Measurements from ENCODE around the gene DNAJA1.
"Not testable (repeated sequence)": the region's sequence is repeated elsewhere in the genome, so short reads cannot be mapped to it uniquely, and the experiment has no call there.

DNAJA1 gene

DNA sequence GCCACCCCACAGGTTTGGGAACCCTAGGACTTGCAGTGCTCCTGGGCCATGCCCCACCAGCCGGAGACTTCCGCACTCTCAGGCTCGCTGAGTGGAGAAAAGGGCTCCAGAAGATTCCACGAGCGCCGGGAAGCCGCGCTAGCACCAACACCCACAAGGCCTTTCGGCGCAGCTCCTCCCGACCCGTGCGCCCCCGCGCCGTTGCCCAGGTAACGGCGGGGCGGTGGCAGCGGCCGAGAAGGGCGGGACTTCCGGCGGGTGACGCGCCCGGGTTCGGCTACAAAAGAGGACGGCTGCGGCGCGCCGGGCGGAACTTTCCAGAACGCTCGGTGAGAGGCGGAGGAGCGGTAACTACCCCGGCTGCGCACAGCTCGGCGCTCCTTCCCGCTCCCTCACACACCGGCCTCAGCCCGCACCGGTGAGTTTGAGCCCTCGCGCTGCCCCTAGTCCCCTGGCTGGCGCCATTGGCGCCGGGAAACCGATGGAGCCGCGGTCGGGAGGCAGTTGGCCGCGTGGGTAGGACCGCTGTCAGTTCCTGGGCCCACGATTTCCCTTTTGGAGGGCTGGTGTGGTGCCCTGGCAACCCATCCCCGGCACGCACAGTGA lies at the start of gene DNAJA1:
Gene DNAJA1, plus strand, starts transcription at position 308 of the 606 bp plus-strand sequence. CDS start 1,212 bp downstream, outside the sequence.
- peak; percentile 95 for DNase-seq (ENCODE audit: low read depth)

DNA sequence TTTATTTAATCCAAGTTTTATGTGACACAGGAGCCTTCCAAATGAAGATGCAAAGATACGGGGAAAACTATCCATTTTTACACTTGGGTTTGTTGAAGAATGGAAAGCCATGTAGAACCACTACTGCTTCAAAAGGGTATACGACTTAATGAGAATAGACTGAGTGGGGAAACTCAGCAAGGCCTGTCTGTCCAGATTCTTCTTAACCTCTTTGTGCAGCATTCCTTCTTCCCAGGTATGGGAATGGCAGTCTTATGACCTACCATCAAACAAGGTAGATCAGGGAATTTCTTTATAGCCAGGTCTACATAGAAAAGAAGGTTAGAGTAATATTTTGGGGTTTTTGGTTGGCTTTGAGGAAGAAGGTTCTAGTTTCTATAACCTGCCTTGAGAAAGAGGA lies 47.0 kb upstream of the DNAJA1 start:
- DNase-seq (ENCODE audit: low read depth): no peak

DNA sequence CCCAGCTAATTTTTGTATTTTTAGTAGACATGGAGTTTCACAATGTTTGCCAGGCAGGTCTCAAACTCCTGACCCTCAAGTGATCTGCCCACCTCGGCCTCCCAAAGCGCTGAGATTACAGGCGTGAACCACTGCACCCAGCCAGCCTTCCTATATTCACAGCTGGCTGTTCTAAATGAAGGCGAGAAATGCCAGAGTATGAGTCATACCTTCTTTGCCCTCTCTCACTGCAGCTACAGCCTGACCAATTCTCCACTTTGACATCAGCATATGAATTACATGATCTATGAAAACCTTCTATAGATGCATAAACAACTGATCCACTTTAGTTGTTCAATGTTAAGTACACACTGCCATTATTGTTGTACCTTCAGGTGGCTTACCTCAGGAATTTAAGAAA lies 38.1 kb upstream of the DNAJA1 start:
- DNase-seq (ENCODE audit: low read depth): no peak

DNA sequence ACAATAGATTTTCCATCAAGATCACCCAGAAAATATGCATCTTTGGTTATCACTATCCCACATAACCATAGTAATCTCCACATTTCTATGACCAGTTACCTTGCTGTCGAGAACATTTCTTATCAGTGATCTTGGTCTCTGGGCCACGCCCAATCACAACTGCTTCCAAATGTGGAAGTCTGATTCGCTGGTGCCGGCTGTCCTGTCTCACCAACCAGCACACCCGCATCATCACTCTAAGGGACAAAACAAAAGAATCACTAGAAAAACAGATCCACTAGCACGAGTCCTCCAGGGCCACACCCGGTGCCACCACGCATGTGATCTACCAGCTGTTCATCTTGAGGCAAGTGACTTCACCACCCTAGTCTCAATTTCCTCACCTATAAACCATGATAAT lies 35.4 kb upstream of the DNAJA1 start:
- DNase-seq (ENCODE audit: low read depth): no peak

DNA sequence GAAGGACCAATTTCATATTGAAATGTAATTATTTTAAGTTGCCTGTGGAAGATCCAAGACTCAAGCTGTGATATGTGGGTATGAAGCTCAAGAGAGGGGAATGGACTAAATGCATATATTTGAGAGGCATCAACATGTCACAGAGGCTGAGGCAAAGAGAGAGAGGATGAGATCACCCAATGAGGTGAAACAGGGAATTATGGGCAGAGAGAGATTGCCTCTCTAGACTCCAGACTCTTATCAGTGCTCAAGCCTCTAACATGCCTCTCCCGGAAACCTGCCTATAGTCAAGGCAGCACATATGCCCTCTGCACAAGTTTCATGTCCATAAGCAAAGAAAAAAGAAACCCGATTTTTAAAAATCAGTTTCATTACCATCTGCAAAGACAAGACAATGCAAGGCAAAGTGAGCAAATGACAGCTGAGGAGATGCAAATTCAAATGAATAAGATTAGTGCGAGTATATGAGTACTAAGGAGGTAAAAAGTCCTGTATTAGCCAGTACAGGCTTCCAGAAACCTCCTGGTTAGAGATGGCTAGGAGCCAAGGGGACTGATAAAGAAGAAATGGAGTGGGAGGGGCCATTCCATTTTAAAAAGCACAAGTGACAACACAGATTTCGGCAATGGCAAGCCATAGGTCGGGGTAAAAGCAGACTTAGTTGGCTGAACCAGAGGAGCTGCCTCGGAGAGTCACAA lies 33.0 kb upstream of the DNAJA1 start:
- DNase-seq (ENCODE audit: low read depth): no peak

DNA sequence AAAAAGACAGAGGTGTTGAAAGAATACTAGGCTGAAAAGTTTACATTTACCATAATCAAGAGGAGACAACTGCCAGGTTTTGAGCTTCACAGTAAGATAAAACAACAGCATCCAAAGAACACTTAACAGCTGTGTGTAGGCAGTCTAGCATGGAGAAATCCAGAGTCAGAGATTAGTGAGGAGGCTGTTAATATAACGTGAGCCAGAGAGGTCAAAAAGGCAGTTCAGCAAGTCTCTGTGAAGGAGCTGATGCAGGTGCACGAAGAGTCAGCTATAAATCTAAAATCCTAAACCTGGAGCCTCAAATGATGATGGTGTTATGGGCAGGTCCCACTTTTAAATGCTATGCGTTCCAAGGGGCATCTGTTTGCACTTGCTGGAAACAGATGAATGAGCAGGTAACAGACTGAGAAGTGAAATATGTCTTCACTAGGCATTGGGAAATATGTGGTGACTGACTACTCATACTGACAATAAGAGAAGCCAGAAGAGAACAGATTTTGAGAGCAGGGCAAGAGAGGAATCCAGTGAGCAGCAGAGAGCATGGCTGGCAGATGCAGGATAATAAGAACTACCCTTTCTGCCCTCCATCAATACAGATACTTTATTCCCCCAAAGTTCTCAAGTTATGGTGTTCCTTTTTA lies 32.4 kb upstream of the DNAJA1 start:
- DNase-seq (ENCODE audit: low read depth): no peak

DNA sequence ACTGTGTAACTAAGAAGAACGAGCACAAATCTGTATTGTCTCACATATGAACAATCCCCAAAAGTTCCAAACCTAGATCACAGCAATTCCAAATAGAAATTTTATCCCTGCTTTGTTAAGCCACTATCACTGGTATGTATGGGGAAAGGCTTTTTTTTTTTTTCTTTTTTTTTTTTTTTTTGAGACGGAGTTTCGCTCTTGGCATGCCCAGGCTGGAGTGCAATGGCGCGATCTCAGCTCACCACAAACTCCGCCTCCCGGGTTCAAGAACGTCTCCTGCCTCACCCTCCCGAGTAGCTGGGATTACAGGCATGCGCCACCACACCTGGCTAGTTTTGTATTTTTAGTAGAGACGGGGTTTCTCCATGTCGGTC lies 24.4 kb upstream of the DNAJA1 start:
- not testable (repeated sequence) for DNase-seq (ENCODE audit: low read depth)

DNA sequence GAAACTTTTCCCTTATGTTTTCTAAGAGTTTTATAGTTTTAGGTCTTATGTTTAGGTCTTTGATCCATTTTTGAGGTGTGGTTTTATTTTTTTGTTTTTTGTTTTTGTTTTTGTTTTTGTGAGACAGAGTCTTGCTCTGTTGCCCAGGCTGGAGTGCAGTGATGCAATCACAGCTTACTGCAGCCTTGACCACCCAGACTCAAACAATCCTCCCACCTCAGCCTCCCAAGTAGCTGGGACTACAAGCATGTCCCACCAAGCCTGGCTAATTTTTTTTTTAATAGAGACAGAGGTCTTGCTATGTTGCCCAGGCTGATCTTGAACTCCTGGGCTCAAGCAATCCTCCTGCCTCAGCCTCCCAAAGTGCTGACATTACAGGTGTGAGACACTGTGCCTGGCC lies 19.7 kb upstream of the DNAJA1 start:
- not testable (repeated sequence) for DNase-seq (ENCODE audit: low read depth)

DNA sequence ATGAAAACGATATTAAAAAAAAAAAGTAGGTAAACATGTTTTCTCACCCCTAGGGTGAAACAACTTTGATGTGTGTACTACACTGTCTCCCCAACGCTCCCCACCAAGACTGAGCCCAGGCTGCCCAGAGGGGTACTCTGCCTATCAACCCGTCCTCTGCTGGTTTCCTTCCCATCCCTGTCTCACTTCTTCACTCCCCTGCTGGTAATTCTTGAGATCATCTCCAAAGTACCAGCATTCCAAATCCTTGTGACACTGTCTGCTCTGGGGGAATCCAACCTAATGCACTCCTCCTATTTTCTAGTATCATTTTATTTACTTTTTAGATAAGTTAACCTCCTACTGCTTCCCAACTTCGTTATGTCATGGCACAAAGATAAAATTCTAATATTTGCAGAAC lies 17.3 kb upstream of the DNAJA1 start:
- no peak for DNase-seq (ENCODE audit: low read depth)

DNA sequence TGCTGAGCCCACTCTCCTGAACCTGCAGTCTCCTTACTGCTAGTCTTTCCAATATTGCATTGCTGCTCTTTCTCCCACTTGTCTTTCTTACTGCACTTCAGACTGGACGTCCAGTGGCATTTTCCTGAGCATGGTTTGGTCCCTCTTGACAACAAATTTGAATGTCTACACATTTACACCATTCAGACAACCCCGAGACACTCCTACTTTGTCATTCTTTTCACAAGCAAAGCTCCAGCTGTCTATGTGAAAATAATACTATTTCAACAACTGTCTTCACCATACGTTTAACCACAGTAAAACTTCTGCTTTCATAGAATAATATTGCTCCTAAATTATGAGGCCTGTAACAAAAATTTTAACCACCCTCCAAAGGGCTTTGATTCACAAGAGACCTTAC lies 13.2 kb upstream of the DNAJA1 start:
- no peak for DNase-seq (ENCODE audit: low read depth)

DNA sequence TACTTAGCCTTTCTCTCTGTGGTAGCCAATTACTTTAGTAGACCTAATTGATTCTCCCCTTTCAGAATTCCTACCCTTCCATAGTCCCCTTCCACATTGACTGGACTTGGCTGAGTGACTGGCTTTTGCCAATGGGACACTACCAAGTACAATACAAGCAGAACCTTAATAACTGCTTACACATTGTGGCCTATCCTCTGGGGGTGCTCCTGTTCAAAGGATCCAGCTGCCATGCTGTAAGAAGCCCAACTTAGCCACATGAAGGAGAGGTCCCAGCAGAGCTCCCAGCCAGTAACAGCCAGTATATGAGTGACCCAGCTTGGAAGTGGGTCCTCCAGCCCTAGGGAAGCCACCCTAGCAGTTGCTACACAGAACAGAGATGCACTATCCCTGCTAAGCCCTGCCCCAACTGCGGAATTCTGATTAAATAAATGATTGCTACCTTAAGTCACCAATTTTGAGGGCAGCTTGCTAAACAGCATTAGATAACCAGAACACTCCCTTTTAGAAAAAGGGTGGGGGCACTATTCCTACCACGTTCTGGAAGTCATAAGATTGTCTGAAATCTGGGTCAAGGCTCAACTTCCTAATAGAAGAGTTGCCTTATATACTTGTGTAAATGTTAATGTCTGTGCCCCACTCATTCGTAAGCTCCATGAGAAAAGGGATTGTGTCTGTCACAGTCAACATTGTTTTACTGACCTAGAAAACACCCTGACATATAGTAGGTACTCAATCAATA lies 12.6 kb upstream of the DNAJA1 start:
- no peak for DNase-seq (ENCODE audit: low read depth)

DNA sequence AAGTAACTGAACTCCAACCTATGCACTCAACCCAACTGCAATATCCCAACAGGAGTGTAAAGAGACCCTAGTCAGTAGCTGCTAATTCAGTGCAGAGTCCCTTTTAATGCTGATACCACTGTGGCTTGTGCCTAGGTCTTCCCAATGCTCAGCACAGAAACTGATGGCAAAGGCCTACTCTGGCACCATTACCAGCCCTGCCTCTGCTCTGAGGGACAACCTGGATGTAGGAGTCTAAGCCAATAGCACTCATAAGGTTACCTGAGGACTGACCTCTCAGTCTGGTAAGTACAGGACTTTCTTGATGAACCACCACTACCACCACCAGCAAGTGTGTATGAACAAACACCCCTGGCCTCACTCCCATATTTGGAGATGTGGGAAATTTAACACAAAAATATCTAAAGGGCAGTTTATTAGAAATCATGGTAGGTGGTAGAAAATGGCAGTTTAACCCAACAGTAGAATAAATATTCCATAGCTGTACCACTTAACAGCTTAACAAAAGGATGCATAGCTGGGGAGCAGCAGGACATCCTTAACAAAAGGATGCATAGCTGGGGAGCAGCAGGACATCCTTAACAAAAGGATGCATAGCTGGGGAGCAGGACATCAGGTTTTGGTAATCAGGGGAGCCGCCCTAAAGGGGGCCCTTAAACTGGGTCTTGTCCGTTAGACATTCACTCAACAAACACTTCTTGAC lies 11.0 kb upstream of the DNAJA1 start:
- no peak for DNase-seq (ENCODE audit: low read depth)

DNA sequence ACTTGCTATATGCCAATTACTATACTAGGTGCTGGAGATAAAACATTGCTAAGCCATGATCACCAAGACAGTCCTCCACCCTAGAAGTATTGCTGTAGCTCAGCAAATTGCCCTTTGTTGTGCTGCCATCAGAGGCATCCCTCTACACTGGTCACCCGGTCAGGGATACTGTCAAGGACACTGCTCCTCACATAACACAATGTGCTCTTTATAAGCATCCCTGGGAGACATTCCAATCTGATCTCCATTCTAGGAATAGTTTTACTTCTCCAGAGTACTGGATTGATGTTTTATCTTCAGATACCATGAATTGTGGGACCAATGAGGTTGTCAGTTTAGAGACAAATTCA lies 10.4 kb upstream of the DNAJA1 start:
- DNase-seq (ENCODE audit: low read depth): no peak

DNA sequence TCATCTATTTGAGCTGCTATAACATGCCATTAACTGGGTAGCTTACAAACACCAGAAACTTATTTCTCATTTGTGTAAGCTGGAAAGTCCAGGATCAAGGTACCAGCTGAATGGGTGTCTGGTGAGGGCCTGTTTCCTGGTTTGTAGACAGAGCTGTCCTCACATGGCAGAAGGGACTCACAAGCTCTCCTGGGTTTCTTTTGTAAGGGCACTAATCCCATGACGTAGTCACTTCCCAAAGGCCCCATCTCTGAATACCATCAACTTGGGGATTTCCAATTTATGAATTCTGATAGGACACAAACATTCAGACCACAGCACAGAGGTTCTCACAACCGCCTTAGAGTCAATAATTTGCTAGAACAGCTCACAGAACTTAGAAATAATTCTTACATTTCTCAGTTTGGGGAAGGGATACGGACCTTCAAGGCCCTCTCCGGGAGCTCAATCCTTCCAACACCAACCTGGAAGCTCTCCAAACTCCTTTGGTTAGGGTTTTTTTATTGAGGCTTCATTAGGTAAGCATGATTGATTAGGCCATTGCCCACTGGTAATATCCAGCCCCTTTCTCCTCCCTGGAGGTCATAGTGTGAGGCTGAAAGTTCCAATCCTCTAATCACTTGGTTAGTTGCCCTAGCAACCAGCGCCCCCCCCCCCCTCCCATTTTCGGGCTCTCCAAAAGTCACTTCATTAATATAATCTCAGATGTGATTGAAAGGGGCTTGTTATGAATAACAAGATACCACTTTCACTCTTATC lies 7.6 kb upstream of the DNAJA1 start:
- DNase-seq (ENCODE audit: low read depth): no peak

DNA sequence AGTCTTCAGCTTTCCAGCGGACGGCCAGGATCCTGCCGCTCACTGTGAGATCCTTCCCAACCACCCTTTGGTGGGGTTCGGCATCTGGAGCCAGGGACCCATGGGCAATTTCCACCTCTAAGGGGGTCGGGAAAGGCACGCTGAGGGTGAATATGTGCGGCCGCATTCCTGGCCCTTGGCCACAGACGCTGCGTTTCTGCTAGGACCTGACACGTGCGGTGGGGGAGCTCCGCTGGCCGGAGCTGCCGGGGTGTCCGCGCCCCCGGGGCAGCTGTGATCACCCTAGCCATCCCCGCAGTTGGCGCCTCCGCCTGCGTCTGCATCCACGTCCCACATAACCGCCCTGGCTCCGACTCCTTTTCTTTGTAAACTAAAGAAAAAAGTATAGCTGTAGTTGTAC lies 5.3 kb upstream of the DNAJA1 start:
- no peak for DNase-seq (ENCODE audit: low read depth)

DNA sequence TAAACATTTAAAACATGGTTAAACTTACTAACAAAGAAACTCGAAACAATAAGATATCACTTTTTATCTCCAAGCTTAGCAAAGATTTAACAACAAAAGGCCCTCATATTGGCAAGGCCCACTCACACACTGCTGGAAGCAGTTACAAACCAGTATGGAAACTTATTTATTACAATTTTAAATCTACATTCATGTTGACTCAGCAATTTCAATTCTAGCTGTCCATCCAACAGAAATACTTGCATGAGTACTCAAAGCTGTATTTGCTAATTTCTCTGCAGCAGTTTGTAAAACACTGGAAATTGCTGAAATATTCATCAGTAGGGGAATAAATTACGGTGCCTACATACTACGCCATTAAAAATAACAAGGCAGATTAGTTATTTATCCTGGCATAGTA lies 2.8 kb upstream of the DNAJA1 start:
- no peak for DNase-seq (ENCODE audit: low read depth)

DNA sequence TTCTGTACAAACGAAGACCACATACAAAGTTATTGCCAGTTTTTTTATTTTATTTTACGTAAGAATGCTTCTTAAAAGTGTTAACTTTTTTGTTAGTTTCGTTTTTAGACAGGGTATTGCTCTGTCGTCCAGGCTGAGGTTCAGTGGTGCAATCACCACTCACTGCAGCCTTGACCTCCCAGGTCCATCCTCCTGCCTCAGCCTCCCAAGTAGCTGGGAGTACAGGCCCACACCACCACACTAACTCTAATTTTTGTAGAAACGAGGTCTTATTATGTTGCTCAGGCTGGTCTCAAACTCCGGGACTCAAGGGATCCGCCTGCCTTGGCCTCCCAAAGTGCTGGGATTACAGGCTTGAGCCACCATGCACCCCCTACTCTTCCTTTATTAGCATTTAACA lies 2.3 kb upstream of the DNAJA1 start:
- no peak for DNase-seq (ENCODE audit: low read depth)

DNA sequence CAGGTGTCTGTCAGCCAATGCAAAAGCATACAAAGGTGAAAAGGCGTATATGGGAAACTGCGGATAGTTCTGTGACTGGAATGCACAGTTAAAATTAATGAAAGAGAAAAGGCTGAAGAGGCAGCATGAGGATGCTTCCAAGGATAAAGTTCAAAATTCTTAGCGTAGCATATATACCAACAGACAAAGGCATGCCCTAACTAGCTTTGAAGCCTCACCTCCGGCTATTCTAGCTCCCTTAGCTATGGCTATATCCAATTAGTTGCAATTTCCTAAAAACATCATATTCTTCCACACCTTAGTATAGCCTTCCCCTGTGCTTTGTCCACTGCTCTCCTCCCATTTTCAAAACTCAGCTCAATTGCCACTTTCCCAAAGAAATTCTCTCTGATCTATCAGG lies 1.4 kb upstream of the DNAJA1 start:
- DNase-seq (ENCODE audit: low read depth): no peak

DNA sequence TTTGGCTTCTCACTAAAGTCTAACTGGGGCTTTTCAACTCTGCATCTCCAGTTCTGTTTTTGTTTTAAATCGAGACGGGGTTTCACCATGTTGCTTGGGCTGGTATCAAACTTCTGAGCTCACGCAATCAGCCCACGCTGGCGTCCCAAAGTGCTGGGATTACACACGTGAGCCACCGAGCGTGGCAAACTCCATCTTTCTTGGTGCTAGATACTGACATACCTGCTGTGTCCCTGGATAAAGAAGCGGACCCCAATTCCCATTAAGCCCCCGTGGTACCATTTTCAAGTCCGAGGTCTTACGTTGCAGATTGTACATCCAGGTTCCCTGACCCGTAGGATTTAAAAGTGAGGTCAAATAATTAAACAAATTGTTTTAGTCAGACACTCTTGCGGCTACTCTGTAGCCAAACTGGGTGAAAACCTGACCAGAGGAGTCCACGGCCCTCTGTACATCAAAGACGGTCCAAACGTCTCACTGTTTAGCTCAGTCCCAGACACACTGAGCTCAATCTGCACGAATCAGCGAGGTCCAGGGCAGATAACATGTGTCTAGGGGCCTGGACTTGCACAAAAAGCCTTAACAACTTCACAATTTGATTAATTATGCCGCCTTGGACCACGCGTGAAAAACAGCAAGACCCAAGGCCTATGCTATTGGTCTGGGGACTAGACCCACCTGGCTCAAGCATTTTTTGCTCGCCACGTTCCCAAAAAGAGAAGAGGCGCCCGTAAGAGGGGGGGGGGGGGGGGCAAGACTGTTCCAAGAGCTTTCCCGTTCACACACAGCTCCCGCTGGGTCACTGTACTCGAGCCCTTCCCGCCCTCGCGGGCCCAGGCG lies 727 bp upstream of the DNAJA1 start:
- no peak for DNase-seq (ENCODE audit: low read depth)

DNA sequence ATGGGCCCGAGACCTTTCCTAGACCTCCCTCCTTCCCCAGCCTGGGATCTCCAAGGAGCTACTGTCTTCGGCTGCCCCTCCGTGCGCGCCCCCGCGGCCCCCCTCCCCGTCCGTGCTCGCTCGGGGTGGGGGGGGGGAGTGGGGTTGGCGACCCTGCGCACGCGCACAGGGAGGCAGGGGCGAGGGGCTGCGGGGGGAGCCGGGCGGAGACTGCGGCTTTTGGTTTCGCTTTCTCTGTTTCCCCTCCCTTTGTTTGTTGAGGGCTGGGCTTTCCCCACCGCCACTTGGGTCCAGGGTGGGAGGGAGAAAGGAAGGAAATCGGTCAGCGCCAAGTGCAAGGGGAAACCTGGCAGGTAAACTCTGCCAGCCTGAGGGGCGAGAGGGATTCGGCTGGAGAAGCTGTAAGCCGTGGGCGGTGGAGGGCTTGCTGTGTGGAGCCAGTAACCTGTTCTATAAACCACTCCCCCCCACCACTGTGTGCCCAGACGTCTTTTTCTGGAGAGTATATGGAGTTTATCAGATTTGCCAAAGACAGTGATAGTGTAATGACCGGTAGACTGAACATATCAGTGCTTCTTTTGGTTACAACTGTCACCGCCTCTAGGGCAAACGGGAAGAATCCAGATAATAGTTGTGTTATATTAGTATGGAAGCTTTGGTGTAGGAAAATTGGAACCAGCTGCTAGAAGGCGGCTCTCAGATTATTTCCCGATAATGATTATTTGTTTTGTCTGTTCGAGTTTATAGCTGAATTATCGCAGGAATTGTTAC lies 684 bp downstream of the DNAJA1 start:
- DNase-seq (ENCODE audit: low read depth): peak; percentile 65
